Naive thymus-derived CD4-positive, alpha-beta T cell (primary cell): ENCODE results near the gene ZBTB9. TPM values are rescaled to one million over a fixed set of nuclear protein-coding genes. Genes with fewer than 3 reads are reported as not detected.
"Not testable (repeated sequence)": the region's sequence is repeated elsewhere in the genome, so short reads cannot be mapped to it uniquely, and the experiment has no call there.

Source experiments
- ATAC-seq: fragments of 150-1000 bp; cut with Tn5 transposase; 2 replicates; pipeline ENCODE4 v1.10.0; 2021; ENCODE audit warnings: mild to moderate bottlenecking, moderate library complexity
- CTCF ChIA-PET: fragments of 350-600 bp; sonication (Branson Sonifier 250); formaldehyde crosslinking; loops from one replicate; lab custom pipeline; 2021; ENCODE audit warnings: antibody characterized with exemption; lab: Charles Lee
- POLR2A ChIA-PET: fragments of 350-600 bp; sonication (Branson Sonifier 250); formaldehyde crosslinking; loops from one replicate; lab custom pipeline; 2021; ENCODE audit warnings: antibody characterized with exemption, inconsistent platforms; lab: Charles Lee
- DNase-seq, 9 donors: peaks; one replicate each; pipeline versions ENCODE4 v3.0.0 to v3.0.0-alpha.2; 2020 to 2022; ENCODE audit warnings: mixed read lengths in 1 of 9
- H3K27ac ChIP-seq: one replicate; pipeline ENCODE4 v1.7.0; 2013; ENCODE audit warnings: mild to moderate bottlenecking, low read depth, low read length, moderate library complexity
- H3K27me3 ChIP-seq, 2 donors: one replicate each; pipeline ENCODE4 v1.7.0; 2013; ENCODE audit warnings: low read length in 2 of 2, mild to moderate bottlenecking in 2 of 2, moderate library complexity in 2 of 2; ENCODE audit not compliant: control insufficient read depth in 2 of 2, insufficient read depth in 2 of 2
- H3K36me3 ChIP-seq, 3 experiments: 1 replicate in 2 of 3; 2 replicates in 1 of 3; pipeline ENCODE4 v1.7.0; 2013; ENCODE audit warnings: low read length in 3 of 3, mild to moderate bottlenecking in 3 of 3, moderate library complexity in 1 of 3; ENCODE audit not compliant: insufficient read depth in 3 of 3, control insufficient read depth in 2 of 3
- H3K4me1 ChIP-seq, 2 donors: one replicate each; pipeline ENCODE4 v1.7.0; 2013; ENCODE audit warnings: low read length in 2 of 2, mild to moderate bottlenecking in 2 of 2, moderate library complexity in 1 of 2; ENCODE audit not compliant: control insufficient read depth in 2 of 2, insufficient read depth in 2 of 2
- H3K4me3 ChIP-seq: 2 replicates; pipeline ENCODE4 v1.7.0; 2013; ENCODE audit warnings: mild to moderate bottlenecking, low read length
- H3K9me3 ChIP-seq, 3 experiments: 1 replicate in 2 of 3; 2 replicates in 1 of 3; pipeline ENCODE4 v1.7.0; 2013; ENCODE audit warnings: low read length in 3 of 3; ENCODE audit not compliant: control insufficient read depth in 2 of 3
- H3K27ac Mint-ChIP-seq, 9 donors: one replicate each; pipeline ENCODE4 v1.8.0; 2020 to 2022; ENCODE audit warnings: mixed read lengths in 9 of 9, mild to moderate bottlenecking in 8 of 9, moderate library complexity in 5 of 9, inconsistent platforms in 2 of 9
- H3K27me3 Mint-ChIP-seq, 5 donors: one replicate each; pipeline ENCODE4 v1.8.0; 2021 to 2022; ENCODE audit warnings: mixed read lengths in 5 of 5, mild to moderate bottlenecking in 1 of 5
- H3K36me3 Mint-ChIP-seq, 5 donors: one replicate each; pipeline ENCODE4 v1.8.0; 2020 to 2022; ENCODE audit warnings: mixed read lengths in 5 of 5, mild to moderate bottlenecking in 3 of 5, inconsistent platforms in 1 of 5
- H3K4me1 Mint-ChIP-seq, 7 donors: one replicate each; pipeline ENCODE4 v1.8.0; 2020 to 2022; ENCODE audit warnings: mixed read lengths in 7 of 7, mild to moderate bottlenecking in 3 of 7, inconsistent platforms in 1 of 7
- H3K4me3 Mint-ChIP-seq, 10 donors: one replicate each; pipeline ENCODE4 v1.8.0; 2020 to 2022; ENCODE audit warnings: mild to moderate bottlenecking in 10 of 10, mixed read lengths in 10 of 10, moderate library complexity in 6 of 10, inconsistent platforms in 2 of 10
- H3K9me3 Mint-ChIP-seq, 11 donors: one replicate each; pipeline ENCODE4 v1.8.0; 2020 to 2022; ENCODE audit warnings: mixed read lengths in 11 of 11, mild to moderate bottlenecking in 4 of 11, inconsistent platforms in 1 of 11, moderate library complexity in 1 of 11
- intact Hi-C, 2 donors: fragments of 100-400 bp; cut with micrococcal nuclease; formaldehyde crosslinking; loops; one replicate each; pipeline ENCODE4 v1.15.1; 2023
- polyA plus RNA-seq, 2 donors: library from polyadenylated mRNA; unstranded; fragments of 300-500 nt; fragmentation: Illumina TruSeq; gene quantifications; one replicate each; pipeline ENCODE4 v1.2.3, GENCODE V29; 2021
- total RNA-seq, 6 experiments: library from RNA in 5 of 6; stranded (reverse) in 5 of 6; gene quantifications; 1 replicate in 5 of 6; 2 replicates in 1 of 6; pipeline ENCODE4 v1.2.3 and lab custom pipeline; 2021 to 2026

The ZBTB9 gene
- total and polyA plus RNA-seq, 7 experiments from 2014 or later = 3.3 to 15.2 (median 9.8) TPM

DNA sequence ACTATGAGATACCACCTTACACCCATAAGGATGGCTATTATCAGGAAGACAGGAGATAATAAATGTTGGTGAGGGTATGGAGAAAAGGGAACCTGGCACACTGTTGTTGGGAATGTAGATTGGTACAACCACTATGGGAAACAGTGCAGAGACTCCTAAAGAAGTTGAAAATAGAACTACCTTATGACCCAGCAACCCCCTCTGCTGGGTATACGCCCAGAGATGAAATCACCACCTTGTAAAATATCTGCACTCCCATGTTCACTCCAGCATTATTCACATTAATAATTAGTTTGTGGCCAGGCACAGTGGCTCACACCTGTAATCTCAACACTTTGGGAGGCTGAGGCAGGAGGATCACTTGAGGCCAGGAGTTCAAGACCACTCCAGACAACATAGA lies 26.8 kb downstream of the ZBTB9 start:
- Mint-ChIP-seq H3K4me1 (no peaks in the 10 kb centered on the region), H3K4me3 (no peak overlapping the region), H3K27ac (no peak overlapping the region), H3K36me3 (no peaks in the 10 kb centered on the region), H3K9me3 (peaks cover 0 to 2% (median 0%) of the 10 kb centered on the region in 11 donors), H3K27me3 (peaks cover 0 to 17% (median 0%) of the 10 kb centered on the region in 5 donors)
- ChIA-PET POLR2A (no interaction called here), CTCF (no interaction called here)
- ATAC-seq (no peak), DNase-seq (peak in 5 of 9 donors; percentile 2 to 19 (median 9))
- H3K27ac ChIP-seq = no peak overlapping the region
- H3K9me3 ChIP-seq = no peaks in the 10 kb centered on the region
- H3K27me3 ChIP-seq = no peaks in the 10 kb centered on the region
- intact Hi-C loops = loop anchor here in 1 of 2 donors (1.0 to 2.0 kb wide), 2 partner anchors 52 to 90 kb away; partner anchors contain the start of gene KIFC1
- no peak overlapping the region for H3K4me3 ChIP-seq
- no peaks in the 10 kb centered on the region for H3K36me3 ChIP-seq
- no peaks in the 10 kb centered on the region for H3K4me1 ChIP-seq

DNA sequence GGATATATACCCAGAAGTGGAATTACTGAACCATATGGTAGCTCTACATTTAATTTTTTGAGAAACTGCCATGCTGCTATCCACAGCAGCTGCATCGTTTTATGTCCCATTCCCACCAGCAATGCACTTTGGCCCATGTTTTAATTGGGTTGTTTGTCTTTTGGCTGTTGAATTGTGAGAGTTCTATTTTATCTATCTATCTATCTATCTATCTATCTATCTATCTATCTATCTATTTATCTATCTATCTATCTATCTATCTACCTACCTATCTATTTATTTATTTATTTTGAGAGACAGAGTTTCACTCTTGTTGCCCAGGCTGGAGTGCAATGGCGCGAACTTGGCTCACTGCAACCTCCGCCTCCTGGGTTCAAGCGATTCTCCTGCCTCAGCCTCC lies 28.2 kb downstream of the ZBTB9 start:
- POLR2A ChIA-PET, H3K27ac Mint-ChIP-seq, H3K4me3 Mint-ChIP-seq, H3K36me3 ChIP-seq, H3K36me3 Mint-ChIP-seq, CTCF ChIA-PET, H3K9me3 ChIP-seq, H3K9me3 Mint-ChIP-seq, DNase-seq, H3K27me3 ChIP-seq, H3K4me3 ChIP-seq, H3K4me1 ChIP-seq, H3K27ac ChIP-seq, intact Hi-C loops, H3K4me1 Mint-ChIP-seq, ATAC-seq: not testable (repeated sequence)
- peaks cover 0 to 19% (median 0%) of the 10 kb centered on the region in 5 donors for H3K27me3 Mint-ChIP-seq

DNA sequence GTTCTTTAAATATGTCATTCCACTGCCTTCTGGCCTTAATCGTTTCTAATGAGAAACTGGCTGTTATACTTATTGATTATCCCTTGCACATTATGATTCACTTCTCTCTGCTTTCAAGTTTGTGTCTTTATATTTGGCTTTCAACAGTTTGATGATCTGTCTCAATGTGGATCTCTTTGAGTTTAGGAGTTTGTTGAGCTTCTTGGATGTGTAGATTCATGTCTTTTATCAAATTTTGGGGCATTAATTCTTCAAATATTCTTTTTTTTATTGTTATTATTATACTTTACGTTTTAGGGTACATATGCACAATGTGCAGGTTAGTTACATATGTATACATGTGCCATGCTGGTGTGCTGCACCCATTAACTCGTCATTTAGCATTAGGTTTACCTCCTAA lies 29.3 kb downstream of the ZBTB9 start:
- Mint-ChIP-seq H3K4me1 (peaks cover 0 to 4% (median 0%) of the 10 kb centered on the region in 7 donors), H3K9me3 (peaks cover 0 to 2% (median 0%) of the 10 kb centered on the region in 11 donors), H3K36me3 (no peaks in the 10 kb centered on the region), H3K27ac (no peak overlapping the region), H3K4me3 (no peak overlapping the region), H3K27me3 (peaks cover 0 to 20% (median 0%) of the 10 kb centered on the region in 5 donors)
- Histone ChIP-seq H3K4me1 (no peaks in the 10 kb centered on the region), H3K36me3 (no peaks in the 10 kb centered on the region), H3K27me3 (no peaks in the 10 kb centered on the region), H3K27ac (no peak overlapping the region), H3K4me3 (no peak overlapping the region), H3K9me3 (no peaks in the 10 kb centered on the region)
- ATAC-seq = no peak
- CTCF ChIA-PET = no interaction called here
- POLR2A ChIA-PET = no interaction called here
- DNase-seq = no peak
- intact Hi-C loops = no loop called here

DNA sequence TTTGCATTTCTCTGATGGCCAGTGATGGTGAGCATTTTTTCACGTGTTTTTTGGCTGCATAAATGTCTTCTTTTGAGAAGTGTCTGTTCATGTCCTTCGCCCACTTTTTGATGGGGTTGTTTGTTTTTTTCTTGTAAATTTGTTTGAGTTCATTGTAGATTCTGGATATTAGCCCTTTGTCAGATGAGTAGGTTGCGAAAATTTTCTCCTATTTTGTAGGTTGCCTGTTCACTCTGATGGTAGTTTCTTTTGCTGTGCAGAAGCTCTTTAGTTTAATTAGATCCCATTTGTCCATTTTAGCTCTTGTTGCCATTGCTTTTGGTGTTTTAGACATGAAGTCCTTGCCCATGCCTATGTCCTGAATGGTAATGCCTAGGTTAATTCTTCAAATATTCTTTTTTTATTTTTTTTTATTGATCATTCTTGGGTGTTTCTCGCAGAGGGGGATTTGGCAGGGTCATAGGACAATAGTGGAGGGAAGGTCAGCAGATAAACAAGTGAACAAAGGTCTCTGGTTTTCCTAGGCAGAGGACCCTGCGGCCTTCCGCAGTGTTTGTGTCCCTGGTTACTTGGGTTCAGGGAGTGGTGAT lies 30.4 kb downstream of the ZBTB9 start:
- H3K4me3 Mint-ChIP-seq, H3K4me1 Mint-ChIP-seq, intact Hi-C loops, H3K9me3 ChIP-seq, CTCF ChIA-PET, H3K9me3 Mint-ChIP-seq, H3K36me3 ChIP-seq, H3K36me3 Mint-ChIP-seq, H3K27me3 ChIP-seq, H3K27ac ChIP-seq, POLR2A ChIA-PET, H3K4me1 ChIP-seq, H3K4me3 ChIP-seq, ATAC-seq, DNase-seq, H3K27ac Mint-ChIP-seq: not testable (repeated sequence)
- peaks cover 0 to 17% (median 5%) of the 10 kb centered on the region in 5 donors for H3K27me3 Mint-ChIP-seq

DNA sequence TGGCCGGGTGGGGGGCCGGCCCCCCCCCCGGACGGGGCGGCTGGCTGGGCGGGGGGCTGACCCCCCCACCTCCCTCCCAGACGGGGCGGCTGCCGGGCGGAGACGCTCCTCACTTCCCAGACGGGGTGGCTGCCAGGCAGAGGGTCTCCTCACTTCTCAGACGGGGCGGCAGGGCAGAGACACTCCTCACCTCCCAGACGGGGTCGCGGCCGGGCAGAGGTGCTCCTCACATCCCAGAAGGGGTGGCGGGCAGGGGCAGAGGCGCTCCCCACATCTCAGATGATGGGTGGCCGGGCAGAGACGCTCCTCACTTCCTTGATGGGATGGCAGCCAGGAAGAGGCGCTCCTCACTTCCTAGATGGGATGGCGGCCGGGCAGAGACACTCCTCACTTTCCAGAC lies 31.3 kb downstream of the ZBTB9 start:
- POLR2A ChIA-PET = not testable (repeated sequence)

DNA sequence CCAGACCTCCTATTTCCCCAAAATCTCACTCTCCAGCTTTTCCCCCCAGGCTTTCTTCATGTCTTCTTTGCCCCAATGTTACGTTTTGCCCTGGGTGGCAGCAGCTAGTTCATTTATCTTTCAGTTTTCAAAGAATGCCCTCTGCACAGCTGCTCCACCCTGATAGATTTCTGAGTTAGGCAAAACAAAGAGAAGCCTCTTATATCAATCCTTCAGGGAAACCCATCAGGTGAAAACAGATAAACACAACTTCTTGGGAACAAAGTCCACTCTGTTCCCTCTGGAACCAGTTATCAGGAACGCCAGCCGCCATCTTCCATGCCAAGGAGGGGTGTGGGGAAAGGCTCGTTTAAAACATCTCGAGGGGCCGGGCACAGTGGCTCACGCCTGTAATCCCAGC lies 34.0 kb downstream of the ZBTB9 start:
- intact Hi-C loops = no loop called here
- CTCF ChIA-PET = no interaction called here
- Mint-ChIP-seq H3K27ac (peak overlapping the region in 1 of 9 donors; percentile 27), H3K4me3 (no peak overlapping the region), H3K9me3 (peaks cover 0 to 2% (median 0%) of the 10 kb centered on the region in 11 donors), H3K4me1 (peaks cover 0 to 4% (median 0%) of the 10 kb centered on the region in 7 donors), H3K27me3 (peaks cover 0 to 20% (median 5%) of the 10 kb centered on the region in 5 donors), H3K36me3 (no peaks in the 10 kb centered on the region)
- POLR2A ChIA-PET = no interaction called here
- ATAC-seq (no peak), DNase-seq (no peak)
- Histone ChIP-seq H3K9me3 (no peaks in the 10 kb centered on the region), H3K27me3 (no peaks in the 10 kb centered on the region), H3K36me3 (no peaks in the 10 kb centered on the region), H3K27ac (no peak overlapping the region), H3K4me3 (no peak overlapping the region), H3K4me1 (no peaks in the 10 kb centered on the region)

More for the DNA sequence above, 31.3 kb downstream of the ZBTB9 start:
- CTCF ChIA-PET, H3K9me3 ChIP-seq, H3K27ac Mint-ChIP-seq, H3K9me3 Mint-ChIP-seq, H3K36me3 ChIP-seq, H3K27ac ChIP-seq, H3K36me3 Mint-ChIP-seq, H3K4me3 ChIP-seq, H3K4me3 Mint-ChIP-seq, intact Hi-C loops, H3K4me1 Mint-ChIP-seq, H3K4me1 ChIP-seq, H3K27me3 ChIP-seq, DNase-seq, ATAC-seq: not testable (repeated sequence)
- H3K27me3 Mint-ChIP-seq = peaks cover 0 to 20% (median 5%) of the 10 kb centered on the region in 5 donors

DNA sequence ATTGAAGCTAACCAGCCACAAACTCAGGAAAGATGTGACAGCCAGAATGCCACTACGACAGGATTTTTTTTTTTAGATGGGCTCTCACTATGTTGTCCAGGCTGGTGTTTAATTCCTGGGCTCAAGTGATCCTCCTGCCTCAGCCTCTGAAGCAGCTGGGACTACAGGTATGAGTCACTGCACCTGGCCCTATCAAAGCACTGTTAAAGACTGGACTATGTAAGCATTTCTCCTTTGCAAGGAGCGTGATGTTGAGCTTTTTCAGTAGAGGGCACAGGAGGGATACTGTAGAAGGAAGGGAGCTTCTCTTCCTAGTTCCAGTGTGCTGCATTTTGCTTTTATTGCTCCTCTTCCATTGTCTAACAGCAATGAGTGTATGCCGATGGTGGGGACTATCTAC lies 35.8 kb downstream of the ZBTB9 start:
- CTCF ChIA-PET = interaction anchor here (0.5 kb wide), 1 partner anchor 10 kb away, joined by 4 read pairs; no protein-coding TSS in a partner anchor
- H3K4me3 Mint-ChIP-seq = no peak overlapping the region

More for the DNA sequence above, 35.8 kb downstream of the ZBTB9 start:
- Histone ChIP-seq H3K27ac (no peak overlapping the region), H3K4me1 (no peaks in the 10 kb centered on the region), H3K36me3 (no peaks in the 10 kb centered on the region), H3K9me3 (no peaks in the 10 kb centered on the region), H3K4me3 (no peak overlapping the region), H3K27me3 (no peaks in the 10 kb centered on the region)
- intact Hi-C loops = no loop called here
- H3K4me1 Mint-ChIP-seq = peaks cover 0 to 4% (median 0%) of the 10 kb centered on the region in 7 donors
- no peaks in the 10 kb centered on the region for H3K9me3 Mint-ChIP-seq
- H3K36me3 Mint-ChIP-seq = no peaks in the 10 kb centered on the region
- POLR2A ChIA-PET = no interaction called here
- H3K27me3 Mint-ChIP-seq = peaks cover 0 to 24% (median 5%) of the 10 kb centered on the region in 5 donors
- peak overlapping the region in 1 of 9 donors; percentile 31 for H3K27ac Mint-ChIP-seq
- ATAC-seq (no peak), DNase-seq (no peak)
